ENCODE results near the gene FNBP1L.

Gene FNBP1L

GRCh38 chr1:93447481-93448291, at the start of gene FNBP1L:
Gene FNBP1L, plus strand, starts transcription at chr1:93448118. Its CDS starts 164 bp downstream, at chr1:93448282.
- DNase-seq = peak; percentile 32

- no peak for DNase-seq
Observed at GRCh38 chr1:93399781-93400180, 48.1 kb upstream of the FNBP1L start.

GRCh38 chr1:93408203-93408602, 39.7 kb upstream of the FNBP1L start:
- DNase-seq = no peak

- no peak for DNase-seq
Observed at GRCh38 chr1:93411000-93411399, 36.9 kb upstream of the FNBP1L start.

GRCh38 chr1:93414749-93415148, 33.2 kb upstream of the FNBP1L start:
- DNase-seq = peak; percentile 27

- DNase-seq = no peak
Observed at GRCh38 chr1:93415296-93415695, 32.6 kb upstream of the FNBP1L start.

- DNase-seq = no peak
Observed at GRCh38 chr1:93416183-93416582, 31.7 kb upstream of the FNBP1L start.

GRCh38 chr1:93419344-93419743, 28.6 kb upstream of the FNBP1L start:
- DNase-seq = no peak

- no peak for DNase-seq
Observed at GRCh38 chr1:93420400-93420799, 27.5 kb upstream of the FNBP1L start.

- DNase-seq = no peak
Observed at GRCh38 chr1:93426181-93426580, 21.7 kb upstream of the FNBP1L start.

GRCh38 chr1:93427656-93428055, 20.3 kb upstream of the FNBP1L start:
- no peak for DNase-seq

- no peak for DNase-seq
Observed at GRCh38 chr1:93433407-93433961, 14.4 kb upstream of the FNBP1L start.

- DNase-seq = no peak
Observed at GRCh38 chr1:93434088-93434487, 13.8 kb upstream of the FNBP1L start.

- DNase-seq = no peak
Observed at GRCh38 chr1:93434987-93435386, 12.9 kb upstream of the FNBP1L start.

- DNase-seq = no peak
Observed at GRCh38 chr1:93435443-93435842, 12.5 kb upstream of the FNBP1L start.

GRCh38 chr1:93436496-93436895, 11.4 kb upstream of the FNBP1L start:
- no peak for DNase-seq

GRCh38 chr1:93437976-93438605, 9.8 kb upstream of the FNBP1L start:
- DNase-seq = peak; percentile 63

- no peak for DNase-seq
Observed at GRCh38 chr1:93438716-93439115, 9.2 kb upstream of the FNBP1L start.

GRCh38 chr1:93440272-93440671, 7.6 kb upstream of the FNBP1L start:
- DNase-seq = no peak

GRCh38 chr1:93440706-93441105, 7.2 kb upstream of the FNBP1L start:
- DNase-seq = peak; percentile 23

- no peak for DNase-seq
Observed at GRCh38 chr1:93441589-93441988, 6.3 kb upstream of the FNBP1L start.

- no peak for DNase-seq
Observed at GRCh38 chr1:93442008-93442666, 5.8 kb upstream of the FNBP1L start.

GRCh38 chr1:93442741-93443140, 5.2 kb upstream of the FNBP1L start:
- no peak for DNase-seq

GRCh38 chr1:93443454-93443853, 4.5 kb upstream of the FNBP1L start:
- DNase-seq = no peak
